Measurements from ENCODE around the gene GPAT3. TPM values are rescaled to one million over a fixed set of nuclear protein-coding genes. Genes with fewer than 3 reads are reported as not detected.
"Not testable (repeated sequence)": the region's sequence is repeated elsewhere in the genome, so short reads cannot be mapped to it uniquely, and the experiment has no call there.

GPAT3 gene
- polyA plus RNA-seq, 4 donors, result 16.6 to 26.7 (median 18.3) TPM

- no peak for DNase-seq (ENCODE audit: low read depth in 4 of 4, low spot score in 2 of 4)
Observed at GRCh38 chr4:83591730-83592129, 55.8 kb downstream of the GPAT3 start.

- DNase-seq (ENCODE audit: low read depth in 4 of 4, low spot score in 2 of 4), result no peak
Observed at GRCh38 chr4:83599183-83599582, 63.3 kb downstream of the GPAT3 start.

- DNase-seq (ENCODE audit: low read depth in 4 of 4, low spot score in 2 of 4), result no peak
Observed at GRCh38 chr4:83603129-83603528, 67.2 kb downstream of the GPAT3 start.

- DNase-seq (ENCODE audit: low read depth in 4 of 4, low spot score in 2 of 4), result no peak
Observed at GRCh38 chr4:83604321-83604720, 68.4 kb downstream of the GPAT3 start.

GRCh38 chr4:83605210-83605609 is 69.3 kb downstream of the GPAT3 start:
- DNase-seq (ENCODE audit: low read depth in 4 of 4, low spot score in 2 of 4), result no peak

- no peak for DNase-seq (ENCODE audit: low read depth in 4 of 4, low spot score in 2 of 4)
Observed at GRCh38 chr4:83605744-83606172, 69.8 kb downstream of the GPAT3 start.

GRCh38 chr4:83606460-83606859 is 70.6 kb downstream of the GPAT3 start:
- no peak for DNase-seq (ENCODE audit: low read depth in 4 of 4, low spot score in 2 of 4)

- no peak for DNase-seq (ENCODE audit: low read depth in 4 of 4, low spot score in 2 of 4)
Observed at GRCh38 chr4:83606898-83607297, 71.0 kb downstream of the GPAT3 start.

- DNase-seq (ENCODE audit: low read depth in 4 of 4, low spot score in 2 of 4), result no peak
Observed at GRCh38 chr4:83609365-83609764, 73.5 kb downstream of the GPAT3 start.

GRCh38 chr4:83610729-83611128 is 74.8 kb downstream of the GPAT3 start:
- DNase-seq (ENCODE audit: low read depth in 4 of 4, low spot score in 2 of 4), result no peak

GRCh38 chr4:83613023-83613422 is 77.1 kb downstream of the GPAT3 start:
- DNase-seq (ENCODE audit: low read depth in 4 of 4, low spot score in 2 of 4), result no peak

- DNase-seq (ENCODE audit: low read depth in 4 of 4, low spot score in 2 of 4), result no peak
Observed at GRCh38 chr4:83613994-83614393, 78.1 kb downstream of the GPAT3 start.

GRCh38 chr4:83616252-83616651 is 80.3 kb downstream of the GPAT3 start:
- DNase-seq (ENCODE audit: low read depth in 4 of 4, low spot score in 2 of 4), result no peak

GRCh38 chr4:83617371-83618035 is 81.6 kb downstream of the GPAT3 start:
- DNase-seq (ENCODE audit: low read depth in 4 of 4, low spot score in 2 of 4), result no peak

GRCh38 chr4:83618431-83618830 is 82.5 kb downstream of the GPAT3 start:
- no peak for DNase-seq (ENCODE audit: low read depth in 4 of 4, low spot score in 2 of 4)

- DNase-seq (ENCODE audit: low read depth in 4 of 4, low spot score in 2 of 4), result no peak
Observed at GRCh38 chr4:83618991-83619645, 83.2 kb downstream of the GPAT3 start.

- DNase-seq (ENCODE audit: low read depth in 4 of 4, low spot score in 2 of 4), result not testable (repeated sequence)
Observed at GRCh38 chr4:83622127-83622526, 86.2 kb downstream of the GPAT3 start.

- no peak for DNase-seq (ENCODE audit: low read depth in 4 of 4, low spot score in 2 of 4)
Observed at GRCh38 chr4:83625821-83626220, 89.9 kb downstream of the GPAT3 start.

GRCh38 chr4:83626245-83626836 is 90.4 kb downstream of the GPAT3 start:
- no peak for DNase-seq (ENCODE audit: low read depth in 4 of 4, low spot score in 2 of 4)

GRCh38 chr4:83629945-83630721 is 94.2 kb downstream of the GPAT3 start:
- no peak for DNase-seq (ENCODE audit: low read depth in 4 of 4, low spot score in 2 of 4)

- DNase-seq (ENCODE audit: low read depth in 4 of 4, low spot score in 2 of 4), result no peak
Observed at GRCh38 chr4:83631066-83631465, 95.2 kb downstream of the GPAT3 start.

Measured in left renal cortex interstitium (tissue), 4 donors.